Spleen (tissue), 13 donors: ENCODE data around the gene CCDC106. TPM values are rescaled to one million over a fixed set of nuclear protein-coding genes. Genes with fewer than 3 reads are reported as not detected.

ENCODE experiments used
- DNase-seq: peaks from one replicate; pipeline ENCODE4 v3.0.0-alpha.2; 2020
- H3K27ac ChIP-seq, 8 donors: fragments of 200-600 bp; sonication (generic) in 7 of 8; 1 replicate in 4 of 8; 2 replicates in 4 of 8; pipeline versions ENCODE4 v1.5.0 to v1.8.0; 2016 to 2021; ENCODE audit warnings: inconsistent platforms in 4 of 8, mild to moderate bottlenecking in 4 of 8, moderate library complexity in 1 of 8
- H3K27me3 ChIP-seq, 7 donors: fragments of 200-600 bp; sonication (generic) in 6 of 7; replicated peaks in 1 of 7; 1 replicate in 4 of 7; 2 replicates in 3 of 7; pipeline versions ENCODE4 v1.5.0 to v1.8.0; 2016 to 2021; ENCODE audit warnings: inconsistent platforms in 3 of 7, mild to moderate bottlenecking in 1 of 7
- H3K36me3 ChIP-seq, 6 donors: fragments of 200-600 bp; sonication (generic) in 5 of 6; 1 replicate in 4 of 6; 2 replicates in 2 of 6; pipeline versions ENCODE4 v1.5.0 to v1.8.0; 2016 to 2021; ENCODE audit warnings: inconsistent platforms in 2 of 6
- H3K4me1 ChIP-seq, 6 donors: fragments of 200-600 bp; sonication (generic) in 5 of 6; 1 replicate in 3 of 6; 2 replicates in 3 of 6; pipeline versions ENCODE4 v1.5.0 to v1.8.0; 2016 to 2021; ENCODE audit warnings: inconsistent platforms in 3 of 6
- H3K4me3 ChIP-seq, 8 donors: fragments of 200-600 bp; sonication (generic) in 7 of 8; 1 replicate in 4 of 8; 2 replicates in 4 of 8; pipeline versions ENCODE4 v1.5.0 to v1.8.0; 2016 to 2021; ENCODE audit warnings: inconsistent platforms in 4 of 8, mild to moderate bottlenecking in 4 of 8, moderate library complexity in 2 of 8
- H3K9me3 ChIP-seq, 8 donors: fragments of 200-600 bp; sonication (generic) in 7 of 8; 1 replicate in 4 of 8; 2 replicates in 4 of 8; pipeline versions ENCODE4 v1.5.0 to v1.8.0; 2016 to 2021; ENCODE audit warnings: inconsistent platforms in 4 of 8
- CTCF ChIP-seq, 11 experiments: fragments of 200-600 bp in 7 of 11; fragments of 450-650 bp in 4 of 11; sonication (generic) in 4 of 11; IDR thresholded peaks in 8 of 11; conservative IDR thresholded peaks in 3 of 11; 1 replicate in 7 of 11; 2 replicates in 4 of 11; pipeline versions ENCODE4 v1.4.0 to v1.8.0; 2016 to 2021; ENCODE audit warnings: antibody characterized with exemption in 11 of 11, inconsistent platforms in 4 of 11, mild to moderate bottlenecking in 1 of 11
- POLR2A ChIP-seq, 3 donors: fragments of 450-650 bp; IDR thresholded peaks; one replicate each; pipeline ENCODE4 v1.5.1; 2017; ENCODE audit warnings: antibody characterized with exemption in 3 of 3, mild to moderate bottlenecking in 1 of 3
- POLR2AphosphoS5 ChIP-seq, 3 donors: sonication (generic); formaldehyde crosslinking; IDR thresholded peaks; one replicate each; pipeline ENCODE4 v1.5.1; 2017; ENCODE audit warnings: antibody characterized with exemption in 3 of 3
- WGBS, 5 donors: extraction: QIAGEN DNeasy Blood & Tissue Kit in 3 of 5; methylation state at CpG; one replicate each; pipeline versions ENCODE4 v1.1.5 to v1.1.7; 2013 to 2018; 5-methylcytosine and 5-hydroxymethylcytosine counted together
- intact Hi-C: fragments of 100-400 bp; cut with DNase I; formaldehyde crosslinking; loops from one replicate; pipeline ENCODE4 v1.15.0; 2023; ENCODE audit warnings: low total_unique reads
- long read RNA-seq, 2 donors: transcript quantifications; one replicate each; lab custom pipeline, GENCODE V29; 2026
- polyA plus RNA-seq, 3 donors: library from polyadenylated mRNA; stranded (reverse); fragments of 200-250 nt; gene quantifications; one replicate each; pipeline ENCODE4 v1.2.1, GENCODE V29; 2013
- total RNA-seq, 7 donors: library from RNA; depleted of rRNA in 3 of 7; stranded (reverse); fragments of >200 nt in 3 of 7; fragmentation: NEBNext Ultra II Directional in 4 of 7; extraction: Animal tissue kit (Norgen Biotek cat#: 25700) in 4 of 7; gene quantifications; one replicate each; pipeline versions ENCODE4 v1.1.0 to v1.2.1, GENCODE V29; 2016 to 2021
- donor health status: healthy with polysubstance abuse.
- donor health status: DM: no; HTN: no; CAD: no; lungs with moderate emphysema.
- donor health status: DM: no; HTN: no; CAD: no.
- donor health status: Bipolar disorder and iron deficiency.
- donor health status: healthy.
- donor health status: DM: no; HTN: no; CAD: no.
- donor health status: DM: yes; HTN: yes; CAD: no.

Gene CCDC106
- total RNA-seq: 10 to 100 TPM; 11.9 to 23.4 (median 14.4) TPM
- polyA plus RNA-seq: 10 to 100 TPM; 26.7 to 40.1 (median 37.8) TPM
- long read RNA-seq, donor 1, partial matches to known transcripts: 0 of 4 reads
- long read RNA-seq, donor 1, other reads (novel, unspliced or antisense): 0 of 4 reads
- long read RNA-seq, donor 2, partial matches to known transcripts: 0 of 3 reads
- long read RNA-seq, donor 2, other reads (novel, unspliced or antisense): 0 of 3 reads

- DNase-seq: peak; percentile 90
Measured at GRCh38 chr19:55647732-55648584, at the start of gene CCDC106. Gene CCDC106, plus strand, starts transcription at chr19:55648212. Its CDS starts 835 bp downstream, at chr19:55649047.

GRCh38 chr19:55598719-55599467 lies 49.1 kb upstream of the CCDC106 start:
- DNase-seq: peak; percentile 97
- Histone ChIP-seq H3K27ac (peak overlapping the region; percentile 92 to 99 (median 97)), H3K36me3 (peaks cover 0 to 50% (median 28%) of the 10 kb centered on the region in 6 donors), H3K4me3 (peak overlapping the region; percentile 41 to 88 (median 81)), H3K9me3 (peaks cover 0 to 4% (median 0%) of the 10 kb centered on the region in 8 donors), H3K27me3 (no peaks in the 10 kb centered on the region), H3K4me1 (peaks cover 5 to 47% (median 31%) of the 10 kb centered on the region in 6 donors)
- TF ChIP-seq CTCF (IDR thresholded peaks at IDR 0.05 in 8 of 11, conservative IDR thresholded peaks at IDR 0.05 in 3 of 11) (peak in 1 of 11 experiments; percentile 3), POLR2A (IDR thresholded peaks at IDR 0.05) (no peak), POLR2AphosphoS5 (IDR thresholded peaks at IDR 0.05) (peak in 1 of 3 donors; percentile 82)
- WGBS, 5 donors: 6 to 8% (median 7%) methylated on average over 24 to 26 of the region's 26 CpGs
- intact Hi-C loops: no loop called here

More at GRCh38 chr19:55647732-55648584, at the start of gene CCDC106:
- WGBS, 5 donors: 1 to 5% (median 2%) methylated on average over 27 to 87 of the region's 87 CpGs
- H3K27me3 ChIP-seq: peaks cover 0 to 10% (median 0%) of the 10 kb centered on the region in 7 donors
- H3K4me3 ChIP-seq: peak within 1 kb of the TSS; percentile 51 to 97 (median 81)
- H3K4me1 ChIP-seq: peaks cover 36 to 93% (median 67%) of the 10 kb centered on the region in 6 donors
- no peaks in the 10 kb centered on the region for H3K9me3 ChIP-seq
- H3K27ac ChIP-seq: peak within 1 kb of the TSS; percentile 82 to 94 (median 90)
- H3K36me3 ChIP-seq: peaks cover 0 to 47% (median 13%) of the 10 kb centered on the region in 6 donors
- intact Hi-C loops: no loop called here
- no peak for TF ChIP-seq POLR2A (IDR thresholded peaks at IDR 0.05)
- TF ChIP-seq POLR2AphosphoS5 (IDR thresholded peaks at IDR 0.05): peak; percentile 61 to 71 (median 67)

GRCh38 chr19:55599468-55599841 lies 48.6 kb upstream of the CCDC106 start, which contains the start of gene FIZ1:
Gene FIZ1, minus strand, starts transcription at chr19:55599517. Its CDS starts 1,652 bp downstream, at chr19:55597865.
- intact Hi-C loops: no loop called here
- WGBS, 5 donors: 0 to 1% (median 0%) methylated on average over 22 to 23 of the region's 23 CpGs
- peak within 1 kb of the TSS; percentile 41 to 88 (median 81) for H3K4me3 ChIP-seq
- H3K9me3 ChIP-seq: peaks cover 0 to 4% (median 0%) of the 10 kb centered on the region in 8 donors
- no peaks in the 10 kb centered on the region for H3K27me3 ChIP-seq
- peaks cover 0 to 47% (median 26%) of the 10 kb centered on the region in 6 donors for H3K36me3 ChIP-seq
- H3K4me1 ChIP-seq: peaks cover 5 to 53% (median 37%) of the 10 kb centered on the region in 6 donors
- DNase-seq: peak; percentile 96
- H3K27ac ChIP-seq: peak within 1 kb of the TSS; percentile 92 to 99 (median 97)
- TF ChIP-seq POLR2A (IDR thresholded peaks at IDR 0.05) (no peak), POLR2AphosphoS5 (IDR thresholded peaks at IDR 0.05) (peak; percentile 84 to 93 (median 86)), CTCF (IDR thresholded peaks at IDR 0.05 in 8 of 11, conservative IDR thresholded peaks at IDR 0.05 in 3 of 11) (peak in 3 of 11 experiments; percentile 3 to 28 (median 7))
